Astrocyte of the spinal cord (primary cell): ENCODE data around the gene FADD.

ENCODE experiments used
- DNase-seq: peaks from one replicate; pipeline ENCODE4 v3.0.0; 2011; ENCODE audit warnings: low read depth, low spot score
- H3K4me3 ChIP-seq: 2 replicates; pipeline ENCODE4 v1.5.1; 2011; ENCODE audit warnings: low read depth, mild to moderate bottlenecking, low read length, moderate library complexity
- in situ Hi-C: cut with HindIII; loops from 2 replicates; pipeline ENCODE4 v1.10.0; 2017; ENCODE audit warnings: low sequenced_read_pairs
- TF ChIP-seq, protein P1 (sequence below): IDR thresholded peaks from 2 replicates; pipeline ENCODE4 v1.5.1; 2012; ENCODE audit warnings: low read depth, mild to moderate bottlenecking, low read length, inconsistent platforms

Gene FADD

DNA sequence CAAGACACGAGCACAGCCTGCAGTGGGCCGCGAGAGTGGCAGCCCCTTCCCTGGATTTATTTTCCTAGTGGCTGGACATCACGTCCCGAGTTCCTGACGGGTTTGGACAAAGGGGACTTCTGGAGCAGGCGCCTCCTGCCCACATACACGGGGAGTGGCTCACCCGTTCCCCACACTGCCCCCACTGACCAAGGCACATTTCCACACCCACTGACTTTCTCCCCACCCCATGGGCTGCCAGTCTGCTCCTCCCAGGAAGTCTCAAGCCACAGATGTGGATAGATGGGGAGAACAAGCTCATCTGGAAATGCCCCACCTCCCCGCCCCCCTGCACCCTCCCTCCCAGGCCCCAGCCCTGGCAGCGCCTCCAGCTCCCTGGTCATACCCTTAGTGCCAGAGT, 34.0 kb upstream of the FADD start:
- no peak for DNase-seq
- no peak overlapping the region for H3K4me3 ChIP-seq
- TF ChIP-seq, protein P1, sequence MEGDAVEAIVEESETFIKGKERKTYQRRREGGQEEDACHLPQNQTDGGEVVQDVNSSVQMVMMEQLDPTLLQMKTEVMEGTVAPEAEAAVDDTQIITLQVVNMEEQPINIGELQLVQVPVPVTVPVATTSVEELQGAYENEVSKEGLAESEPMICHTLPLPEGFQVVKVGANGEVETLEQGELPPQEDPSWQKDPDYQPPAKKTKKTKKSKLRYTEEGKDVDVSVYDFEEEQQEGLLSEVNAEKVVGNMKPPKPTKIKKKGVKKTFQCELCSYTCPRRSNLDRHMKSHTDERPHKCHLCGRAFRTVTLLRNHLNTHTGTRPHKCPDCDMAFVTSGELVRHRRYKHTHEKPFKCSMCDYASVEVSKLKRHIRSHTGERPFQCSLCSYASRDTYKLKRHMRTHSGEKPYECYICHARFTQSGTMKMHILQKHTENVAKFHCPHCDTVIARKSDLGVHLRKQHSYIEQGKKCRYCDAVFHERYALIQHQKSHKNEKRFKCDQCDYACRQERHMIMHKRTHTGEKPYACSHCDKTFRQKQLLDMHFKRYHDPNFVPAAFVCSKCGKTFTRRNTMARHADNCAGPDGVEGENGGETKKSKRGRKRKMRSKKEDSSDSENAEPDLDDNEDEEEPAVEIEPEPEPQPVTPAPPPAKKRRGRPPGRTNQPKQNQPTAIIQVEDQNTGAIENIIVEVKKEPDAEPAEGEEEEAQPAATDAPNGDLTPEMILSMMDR, result no peak
- in situ Hi-C loops, result no loop called here

GRCh38 chr11:70169632-70170031, 33.5 kb upstream of the FADD start:
- no peak overlapping the region for H3K4me3 ChIP-seq
- in situ Hi-C loops, result no loop called here
- no peak for DNase-seq
- TF ChIP-seq, protein P1, result no peak

DNA sequence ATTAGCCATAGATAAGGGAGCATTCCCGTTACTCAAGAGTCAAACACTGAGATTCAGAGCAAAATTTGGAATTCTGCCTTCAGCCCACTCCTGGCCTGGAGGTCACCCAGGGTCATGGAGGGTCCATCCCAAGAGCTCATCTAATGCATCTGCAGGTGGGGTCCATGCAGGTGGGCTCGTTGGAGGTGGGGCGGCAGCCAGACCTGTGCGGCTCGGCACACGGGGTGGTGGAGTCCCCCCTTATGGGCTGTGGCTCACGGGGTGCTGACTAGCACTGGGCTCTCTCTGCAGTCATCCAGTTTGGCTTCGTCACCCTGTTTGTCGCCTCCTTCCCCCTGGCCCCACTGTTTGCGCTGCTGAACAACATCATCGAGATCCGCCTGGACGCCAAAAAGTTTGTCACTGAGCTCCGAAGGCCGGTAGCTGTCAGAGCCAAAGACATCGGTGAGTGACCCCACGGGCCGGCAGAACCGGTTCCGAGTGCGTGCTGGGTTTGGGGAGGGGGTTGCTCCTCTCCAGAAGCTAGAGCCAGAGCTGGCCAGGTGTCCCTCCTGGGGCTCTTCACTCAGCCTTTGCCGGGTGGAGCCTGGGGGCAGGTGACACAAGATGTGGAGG, 32.4 kb upstream of the FADD start:
- TF ChIP-seq, protein P1, result no peak
- no peak for DNase-seq
- in situ Hi-C loops, result no loop called here
- H3K4me3 ChIP-seq, result no peak overlapping the region

- no peak for DNase-seq
- in situ Hi-C loops, result no loop called here
- H3K4me3 ChIP-seq, result no peak overlapping the region
- TF ChIP-seq, protein P1, result no peak
Observed at GRCh38 chr11:70173018-70173417, 30.1 kb upstream of the FADD start.

GRCh38 chr11:70174547-70175235, 28.4 kb upstream of the FADD start:
- in situ Hi-C loops, result loop anchor here (25.0 kb wide), 1 partner anchor 162 kb away; no protein-coding TSS in a partner anchor
- H3K4me3 ChIP-seq, result no peak overlapping the region
- DNase-seq, result no peak
- TF ChIP-seq, protein P1, result no peak

DNA sequence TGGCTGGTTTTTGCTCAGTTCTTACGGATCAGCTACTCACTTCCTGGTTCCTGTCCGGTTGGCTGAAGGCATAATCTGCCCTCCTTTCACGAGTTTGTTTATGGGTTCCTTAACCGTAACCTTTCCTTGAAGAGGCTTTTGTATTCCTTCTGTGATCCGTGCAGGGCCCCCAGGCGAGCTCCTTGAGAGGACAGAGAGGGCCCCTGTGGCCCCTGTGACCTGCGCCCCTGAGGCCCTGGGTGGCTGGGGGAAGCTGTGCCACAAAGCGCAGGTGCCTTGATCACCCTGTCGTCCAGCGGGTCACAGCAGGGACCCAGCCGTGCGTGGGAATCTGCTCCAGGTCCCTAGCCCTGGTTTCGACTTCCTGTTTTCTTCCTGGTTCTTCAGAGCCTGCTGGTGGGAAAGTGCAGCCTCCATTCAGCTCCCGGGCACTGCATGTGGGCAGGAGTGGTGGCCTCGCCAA, 27.8 kb upstream of the FADD start:
- H3K4me3 ChIP-seq, result no peak overlapping the region
- DNase-seq, result no peak
- in situ Hi-C loops, result loop anchor here (25.0 kb wide), 1 partner anchor 163 kb away; no protein-coding TSS in a partner anchor

More for the DNA sequence above, 27.8 kb upstream of the FADD start:
- TF ChIP-seq, protein P1, result no peak
